Muscle of leg (tissue), 11 donors: ENCODE results near the gene PPM1E. TPM values are rescaled to one million over a fixed set of nuclear protein-coding genes. Genes with fewer than 3 reads are reported as not detected.
"Not testable (repeated sequence)": the region's sequence is repeated elsewhere in the genome, so short reads cannot be mapped to it uniquely, and the experiment has no call there.

ENCODE experiments used
- DNase-seq: peaks from one replicate; pipeline ENCODE4 v3.0.0; 2013
- H3K27ac ChIP-seq: one replicate; pipeline ENCODE4 v1.5.1; 2013; ENCODE audit warnings: mild to moderate bottlenecking, low read length, control low read depth
- H3K27me3 ChIP-seq: one replicate; pipeline ENCODE4 v1.6.1; 2013; ENCODE audit warnings: low read length; ENCODE audit not compliant: control insufficient read depth, insufficient read depth
- H3K36me3 ChIP-seq: one replicate; pipeline ENCODE4 v1.6.1; 2013; ENCODE audit warnings: low read length; ENCODE audit not compliant: control insufficient read depth, insufficient read depth
- H3K4me1 ChIP-seq: one replicate; pipeline ENCODE4 v1.6.1; 2013; ENCODE audit warnings: low read length; ENCODE audit not compliant: control insufficient read depth, insufficient read depth
- H3K4me3 ChIP-seq: one replicate; pipeline ENCODE4 v1.5.1; 2013; ENCODE audit warnings: low read length, control low read depth
- H3K9me3 ChIP-seq: replicated peaks from 2 replicates; pipeline ENCODE4 v1.6.1; 2013; ENCODE audit warnings: low read depth, low read length; ENCODE audit not compliant: control insufficient read depth
- WGBS: methylation state at CpG from one replicate; pipeline ENCODE4 v1.1.5; 2013; ENCODE audit warnings: missing lambda C conversion rate; ENCODE audit not compliant: insufficient coverage; 5-methylcytosine and 5-hydroxymethylcytosine counted together
- polyA plus RNA-seq, 8 donors: library from polyadenylated mRNA; unstranded; fragments of 120-200 nt; gene quantifications; one replicate each; pipeline versions ENCODE4 v1.2.1 to v1.2.3, GENCODE V29; 2013; ENCODE audit warnings: inconsistent platforms in 1 of 8, low replicate concordance in 1 of 8; ENCODE audit not compliant: insufficient read length in 8 of 8, insufficient read depth in 1 of 8
- total RNA-seq: library from RNA; stranded (reverse); fragments of 120-200 nt; gene quantifications from one replicate; pipeline ENCODE4 v1.2.4, GENCODE V29; 2013

PPM1E gene
- total and polyA plus RNA-seq, 9 donors, result 0.85 to 2.9 (median 1.7) TPM

GRCh38 chr17:58932956-58933355 lies 177.3 kb downstream of the PPM1E start:
- Histone ChIP-seq H3K36me3 (no peaks in the 10 kb centered on the region), H3K27ac (no peak overlapping the region), H3K9me3 (no peaks in the 10 kb centered on the region), H3K4me3 (no peak overlapping the region), H3K27me3 (no peaks in the 10 kb centered on the region), H3K4me1 (no peaks in the 10 kb centered on the region)
- no CpG with 5 or more reads among the region's 3 CpGs for WGBS
- DNase-seq, result no peak

- Histone ChIP-seq H3K4me3 (no peak overlapping the region), H3K27ac (no peak overlapping the region), H3K9me3 (no peaks in the 10 kb centered on the region), H3K27me3 (no peaks in the 10 kb centered on the region), H3K4me1 (no peaks in the 10 kb centered on the region), H3K36me3 (no peaks in the 10 kb centered on the region)
- WGBS, result no CpG with 5 or more reads among the region's 3 CpGs
- DNase-seq, result no peak
These were observed 180.6 kb downstream of the PPM1E start for GRCh38 chr17:58936295-58936694.

- no peaks in the 10 kb centered on the region for H3K36me3 ChIP-seq
- H3K9me3 ChIP-seq, result peaks cover 2% of the 10 kb centered on the region
- no peak overlapping the region for H3K27ac ChIP-seq
- no peaks in the 10 kb centered on the region for H3K4me1 ChIP-seq
- no peaks in the 10 kb centered on the region for H3K27me3 ChIP-seq
- no peak for DNase-seq
- 85% methylated on average over 2 of the region's 2 CpGs for WGBS
- no peak overlapping the region for H3K4me3 ChIP-seq
These were observed 188.5 kb downstream of the PPM1E start for GRCh38 chr17:58944166-58944565.

GRCh38 chr17:58947411-58947810 lies 191.8 kb downstream of the PPM1E start:
- H3K36me3 ChIP-seq, result no peaks in the 10 kb centered on the region
- WGBS, result 100% methylated on average over 2 of the region's 3 CpGs
- H3K4me3 ChIP-seq, result no peak overlapping the region
- no peak overlapping the region for H3K27ac ChIP-seq
- H3K4me1 ChIP-seq, result no peaks in the 10 kb centered on the region
- H3K27me3 ChIP-seq, result no peaks in the 10 kb centered on the region
- DNase-seq, result no peak
- peaks cover 15% of the 10 kb centered on the region for H3K9me3 ChIP-seq

- Histone ChIP-seq H3K9me3 (peaks cover 15% of the 10 kb centered on the region), H3K27ac (no peak overlapping the region), H3K36me3 (no peaks in the 10 kb centered on the region), H3K27me3 (no peaks in the 10 kb centered on the region), H3K4me1 (no peaks in the 10 kb centered on the region), H3K4me3 (no peak overlapping the region)
- WGBS, result no CpG with 5 or more reads among the region's 3 CpGs
- no peak for DNase-seq
These were observed 192.2 kb downstream of the PPM1E start for GRCh38 chr17:58947824-58948223.

- WGBS, result 86% methylated on average over 1 of the region's 2 CpGs
- not testable (repeated sequence) for H3K27ac ChIP-seq, H3K27me3 ChIP-seq, H3K4me3 ChIP-seq, H3K36me3 ChIP-seq, DNase-seq, H3K4me1 ChIP-seq
- peaks cover 13% of the 10 kb centered on the region for H3K9me3 ChIP-seq
These were observed 198.7 kb downstream of the PPM1E start for GRCh38 chr17:58954358-58954757.

- no peak for DNase-seq
- Histone ChIP-seq H3K27ac (no peak overlapping the region), H3K9me3 (peaks cover 3% of the 10 kb centered on the region), H3K27me3 (no peaks in the 10 kb centered on the region), H3K36me3 (no peaks in the 10 kb centered on the region), H3K4me1 (no peaks in the 10 kb centered on the region), H3K4me3 (no peak overlapping the region)
- no CpG with 5 or more reads among the region's 2 CpGs for WGBS
These were observed 201.5 kb downstream of the PPM1E start for GRCh38 chr17:58956997-58957724.

GRCh38 chr17:58957725-58958073 lies 202.0 kb downstream of the PPM1E start:
- WGBS, result no CpG with 5 or more reads among the region's 1 CpG
- not testable (repeated sequence) for H3K9me3 ChIP-seq, H3K27me3 ChIP-seq, H3K4me3 ChIP-seq, H3K36me3 ChIP-seq, H3K27ac ChIP-seq, H3K4me1 ChIP-seq, DNase-seq

GRCh38 chr17:58960068-58960467 lies 204.4 kb downstream of the PPM1E start:
- H3K9me3 ChIP-seq, result no peaks in the 10 kb centered on the region
- no peak overlapping the region for H3K4me3 ChIP-seq
- no peaks in the 10 kb centered on the region for H3K4me1 ChIP-seq
- H3K27me3 ChIP-seq, result no peaks in the 10 kb centered on the region
- peak; percentile 9 for DNase-seq
- H3K36me3 ChIP-seq, result no peaks in the 10 kb centered on the region
- no peak overlapping the region for H3K27ac ChIP-seq

GRCh38 chr17:58965221-58965620 lies 209.6 kb downstream of the PPM1E start:
- H3K4me3 ChIP-seq, result no peak overlapping the region
- WGBS, result no CpG with 5 or more reads among the region's 3 CpGs
- H3K4me1 ChIP-seq, result no peaks in the 10 kb centered on the region
- no peaks in the 10 kb centered on the region for H3K9me3 ChIP-seq
- peak; percentile 25 for DNase-seq
- no peaks in the 10 kb centered on the region for H3K36me3 ChIP-seq
- no peak overlapping the region for H3K27ac ChIP-seq
- no peaks in the 10 kb centered on the region for H3K27me3 ChIP-seq

- H3K4me3 ChIP-seq, result no peak overlapping the region
- no peak overlapping the region for H3K27ac ChIP-seq
- no peaks in the 10 kb centered on the region for H3K27me3 ChIP-seq
- no peak for DNase-seq
- no peaks in the 10 kb centered on the region for H3K9me3 ChIP-seq
- H3K36me3 ChIP-seq, result no peaks in the 10 kb centered on the region
- WGBS, result no CpG with 5 or more reads among the region's 3 CpGs
- H3K4me1 ChIP-seq, result no peaks in the 10 kb centered on the region
These were observed 210.6 kb downstream of the PPM1E start for GRCh38 chr17:58966208-58966607.
